ENCODE results near the gene GEMIN4. TPM values are rescaled to one million over a fixed set of nuclear protein-coding genes. Genes with fewer than 3 reads are reported as not detected.
"Not testable (repeated sequence)": the region's sequence is repeated elsewhere in the genome, so short reads cannot be mapped to it uniquely, and the experiment has no call there.

The GEMIN4 gene
- total RNA-seq, 4 donors from 2014 or later, result 13.9 to 21.6 (median 17.9) TPM

DNA sequence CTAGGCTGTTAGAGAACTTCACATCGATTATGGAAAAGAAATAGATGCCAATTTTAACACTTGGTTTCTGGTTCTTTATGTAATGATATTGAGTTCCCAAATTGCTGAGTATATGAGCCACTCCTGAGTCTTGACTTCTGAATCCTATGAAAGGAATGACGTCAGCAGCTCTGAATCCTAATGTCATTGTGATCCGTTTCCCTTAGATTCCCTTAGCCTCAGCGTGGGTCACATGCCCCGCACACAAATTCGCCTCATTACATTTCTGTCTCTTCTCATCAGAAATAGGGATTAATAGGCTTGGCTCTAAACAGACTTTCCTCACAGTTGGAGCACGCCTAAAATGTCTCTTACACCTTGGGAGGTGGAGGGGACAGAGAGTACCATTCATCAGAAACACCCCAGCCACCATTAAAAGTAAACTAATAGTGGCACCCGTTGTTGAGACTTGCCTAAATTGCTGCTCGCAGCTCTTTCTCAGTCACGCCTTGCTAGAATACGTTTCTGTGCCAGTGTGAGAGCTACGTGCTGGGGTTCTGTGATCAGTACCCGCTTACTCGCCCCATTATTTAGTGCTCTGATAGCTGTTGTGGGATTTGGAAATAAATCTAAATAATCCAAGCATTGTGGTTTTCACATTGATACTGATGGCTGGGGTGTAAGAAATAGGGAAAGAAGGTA lies 37.2 kb upstream of the GEMIN4 start:
- WGBS, 2 donors (ENCODE audit: low coverage in 1 of 2), result 75 to 81% methylated on average over 11 to 13 of the region's 14 CpGs
- no peak for ATAC-seq
- H3K27ac ChIP-seq, result peak overlapping the region in 3 of 4 donors; percentile 50 to 59 (median 57)

GRCh38 chr17:788551-788950 lies 36.5 kb upstream of the GEMIN4 start:
- H3K4me3 ChIP-seq, result no peak overlapping the region
- WGBS, 2 donors (ENCODE audit: low coverage in 1 of 2), result no CpG with 5 or more reads among the region's 4 CpGs
- TF ChIP-seq, protein P1, sequence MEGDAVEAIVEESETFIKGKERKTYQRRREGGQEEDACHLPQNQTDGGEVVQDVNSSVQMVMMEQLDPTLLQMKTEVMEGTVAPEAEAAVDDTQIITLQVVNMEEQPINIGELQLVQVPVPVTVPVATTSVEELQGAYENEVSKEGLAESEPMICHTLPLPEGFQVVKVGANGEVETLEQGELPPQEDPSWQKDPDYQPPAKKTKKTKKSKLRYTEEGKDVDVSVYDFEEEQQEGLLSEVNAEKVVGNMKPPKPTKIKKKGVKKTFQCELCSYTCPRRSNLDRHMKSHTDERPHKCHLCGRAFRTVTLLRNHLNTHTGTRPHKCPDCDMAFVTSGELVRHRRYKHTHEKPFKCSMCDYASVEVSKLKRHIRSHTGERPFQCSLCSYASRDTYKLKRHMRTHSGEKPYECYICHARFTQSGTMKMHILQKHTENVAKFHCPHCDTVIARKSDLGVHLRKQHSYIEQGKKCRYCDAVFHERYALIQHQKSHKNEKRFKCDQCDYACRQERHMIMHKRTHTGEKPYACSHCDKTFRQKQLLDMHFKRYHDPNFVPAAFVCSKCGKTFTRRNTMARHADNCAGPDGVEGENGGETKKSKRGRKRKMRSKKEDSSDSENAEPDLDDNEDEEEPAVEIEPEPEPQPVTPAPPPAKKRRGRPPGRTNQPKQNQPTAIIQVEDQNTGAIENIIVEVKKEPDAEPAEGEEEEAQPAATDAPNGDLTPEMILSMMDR (IDR thresholded peaks at IDR 0.05), result no peak
- H3K27me3 ChIP-seq, result no peaks in the 10 kb centered on the region
- no peak for ATAC-seq
- H3K36me3 ChIP-seq, result peaks cover 0 to 71% of the 10 kb centered on the region in 2 donors
- H3K27ac ChIP-seq, result no peak overlapping the region
- H3K9me3 ChIP-seq, result no peaks in the 10 kb centered on the region
- H3K4me1 ChIP-seq, result peaks cover 0 to 41% (median 8%) of the 10 kb centered on the region in 3 donors

More for the DNA sequence above, 37.2 kb upstream of the GEMIN4 start:
- no peaks in the 10 kb centered on the region for H3K27me3 ChIP-seq
- no peak overlapping the region for H3K4me3 ChIP-seq
- H3K4me1 ChIP-seq, result peaks cover 0 to 41% (median 1%) of the 10 kb centered on the region in 3 donors
- H3K9me3 ChIP-seq, result no peaks in the 10 kb centered on the region
- TF ChIP-seq EP300 (IDR thresholded peaks at IDR 0.05) (no peak), POLR2A (IDR thresholded peaks at IDR 0.05) (no peak), POLR2AphosphoS5 (IDR thresholded peaks at IDR 0.05) (no peak)
- TF ChIP-seq, protein P1 (IDR thresholded peaks at IDR 0.05), result no peak
- H3K36me3 ChIP-seq, result peaks cover 0 to 67% of the 10 kb centered on the region in 2 donors

DNA sequence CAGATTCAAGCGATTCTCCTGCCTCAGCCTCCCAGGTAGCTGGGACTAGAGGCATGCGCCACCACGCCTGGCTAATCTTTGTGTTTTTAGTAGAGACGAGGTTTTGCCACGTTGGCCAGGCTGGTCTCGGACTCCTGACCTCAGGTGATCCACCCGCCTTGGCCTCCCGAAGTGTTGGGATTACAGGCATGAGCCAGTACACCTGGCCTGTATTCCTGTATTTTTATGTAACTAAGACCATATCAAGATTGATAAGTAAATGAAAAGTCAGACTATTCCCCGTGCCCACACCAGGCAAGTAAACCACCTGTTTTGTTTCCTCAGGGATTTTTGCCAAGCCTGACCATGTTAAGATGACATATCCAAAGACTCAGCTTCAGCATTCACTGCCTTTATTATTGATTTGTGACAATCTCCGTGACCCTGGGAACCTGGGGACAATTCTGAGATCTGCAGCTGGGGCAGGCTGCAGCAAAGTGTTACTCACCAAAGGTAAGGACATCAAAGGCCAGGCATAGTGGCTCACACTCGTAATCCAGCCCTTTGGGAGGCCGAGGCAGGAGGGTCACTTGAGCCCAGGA lies 35.7 kb upstream of the GEMIN4 start:
- Histone ChIP-seq H3K4me1 (peaks cover 3 to 49% (median 16%) of the 10 kb centered on the region in 3 donors), H3K4me3 (no peak overlapping the region), H3K9me3 (no peaks in the 10 kb centered on the region), H3K27ac (no peak overlapping the region), H3K36me3 (peaks cover 0 to 69% of the 10 kb centered on the region in 2 donors), H3K27me3 (no peaks in the 10 kb centered on the region)
- TF ChIP-seq, protein P1 (IDR thresholded peaks at IDR 0.05), result no peak
- TF ChIP-seq POLR2A (IDR thresholded peaks at IDR 0.05) (no peak), POLR2AphosphoS5 (IDR thresholded peaks at IDR 0.05) (no peak), EP300 (IDR thresholded peaks at IDR 0.05) (no peak)
- 85 to 97% methylated on average over 8 to 10 of the region's 12 CpGs for WGBS, 2 donors (ENCODE audit: low coverage in 1 of 2)
- ATAC-seq, result no peak

DNA sequence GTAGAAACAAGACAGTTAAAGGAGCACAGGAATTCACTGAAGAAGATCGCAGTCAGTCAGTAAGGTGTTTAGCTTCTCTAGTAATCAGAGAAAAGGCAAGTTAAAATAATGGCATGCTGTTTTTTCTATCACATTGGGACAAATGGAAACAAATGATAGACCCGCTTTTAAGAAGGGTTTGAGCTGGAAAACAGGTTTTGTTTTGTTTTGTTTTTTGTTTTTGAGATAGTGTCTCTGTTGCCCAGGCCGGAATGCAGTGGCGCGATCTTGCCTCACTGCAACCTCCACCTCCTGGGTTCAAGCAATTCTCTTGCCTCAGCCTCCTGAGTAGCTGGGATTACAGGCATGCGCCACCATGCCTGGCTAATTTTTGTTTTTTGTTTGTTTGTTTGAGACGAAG lies 33.8 kb upstream of the GEMIN4 start:
- not testable (repeated sequence) for H3K27me3 ChIP-seq, H3K4me3 ChIP-seq, H3K9me3 ChIP-seq, H3K27ac ChIP-seq, ATAC-seq
- WGBS, 2 donors (ENCODE audit: low coverage in 1 of 2), result 89 to 95% methylated on average over 7 of the region's 7 CpGs
- peaks cover 0 to 50% of the 10 kb centered on the region in 2 donors for H3K36me3 ChIP-seq
- H3K4me1 ChIP-seq, result peaks cover 3 to 49% (median 21%) of the 10 kb centered on the region in 3 donors

GRCh38 chr17:784143-784542 lies 32.1 kb upstream of the GEMIN4 start:
- no peaks in the 10 kb centered on the region for H3K9me3 ChIP-seq
- no peak overlapping the region for H3K27ac ChIP-seq
- peaks cover 0 to 37% of the 10 kb centered on the region in 2 donors for H3K36me3 ChIP-seq
- no peak for TF ChIP-seq EP300 (IDR thresholded peaks at IDR 0.05)
- TF ChIP-seq, protein P1 (IDR thresholded peaks at IDR 0.05), result no peak
- no peak for TF ChIP-seq POLR2AphosphoS5 (IDR thresholded peaks at IDR 0.05)
- TF ChIP-seq POLR2A (IDR thresholded peaks at IDR 0.05), result no peak
- WGBS, 2 donors (ENCODE audit: low coverage in 1 of 2), result 65 to 71% methylated on average over 3 of the region's 3 CpGs
- ATAC-seq, result no peak
- H3K27me3 ChIP-seq, result no peaks in the 10 kb centered on the region
- peaks cover 3 to 48% (median 21%) of the 10 kb centered on the region in 3 donors for H3K4me1 ChIP-seq
- no peak overlapping the region for H3K4me3 ChIP-seq
